H1 (cell line): ENCODE results near the gene LSM2. TPM values are rescaled to one million over a fixed set of nuclear protein-coding genes. Genes with fewer than 3 reads are reported as not detected.
A peak's percentile ranks its signal among the peaks of the same experiment; 100 is the strongest.

Experiments
- CTCF ChIA-PET: fragments of 300-600 bp; sonication (Branson Sonifier 250); formaldehyde crosslinking; loops from one replicate; lab custom pipeline; 2021; ENCODE audit not compliant: partially characterized antibody; lab: Charles Lee
- POLR2A ChIA-PET: fragments of 300-600 bp; sonication (Branson Sonifier 250); formaldehyde crosslinking; loops from one replicate; lab custom pipeline; 2021; ENCODE audit warnings: inconsistent platforms; ENCODE audit not compliant: partially characterized antibody; lab: Charles Lee
- DNase-seq, 2 experiments: peaks; one replicate each; pipeline versions ENCODE4 v3.0.0 to v3.0.0-alpha.2; 2010 to 2022; ENCODE audit warnings: low spot score in 2 of 2, low read depth in 1 of 2, mixed read lengths in 1 of 2
- FAIRE-seq: peaks from 2 replicates; lab custom pipeline; 2011; peaks lifted over from hg19 to GRCh38; lab: Jason Lieb, UNC
- H2AFZ ChIP-seq: 2 replicates; pipeline ENCODE4 v1.8.1; 2012; ENCODE audit warnings: low read length, inconsistent platforms
- H2AK5ac ChIP-seq: 2 replicates; pipeline ENCODE4 v1.6.1; 2013; ENCODE audit warnings: low read depth, low read length
- H2BK120ac ChIP-seq: replicated peaks from 2 replicates; pipeline ENCODE3; 2013; ENCODE audit warnings: low read depth, low read length, inconsistent platforms
- H2BK12ac ChIP-seq: 2 replicates; pipeline ENCODE4 v1.6.1; 2013; ENCODE audit warnings: low read depth, low read length
- H2BK15ac ChIP-seq: 2 replicates; pipeline ENCODE4 v1.6.1; 2013; ENCODE audit warnings: low read length
- H2BK20ac ChIP-seq: 2 replicates; pipeline ENCODE4 v1.6.1; 2013; ENCODE audit warnings: low read length
- H2BK5ac ChIP-seq: 2 replicates; pipeline ENCODE4 v1.6.1; 2013; ENCODE audit warnings: low read depth, low read length
- H3K14ac ChIP-seq: 2 replicates; pipeline ENCODE4 v1.6.1; 2013; ENCODE audit warnings: inconsistent platforms; ENCODE audit not compliant: insufficient read length
- H3K18ac ChIP-seq: 2 replicates; pipeline ENCODE4 v1.6.1; 2013; ENCODE audit warnings: low read length; ENCODE audit errors: extremely low read depth
- H3K23ac ChIP-seq: 2 replicates; pipeline ENCODE4 v1.6.1; 2013; ENCODE audit warnings: inconsistent platforms; ENCODE audit not compliant: insufficient read length
- H3K23me2 ChIP-seq: 2 replicates; pipeline ENCODE4 v1.6.1; 2013; ENCODE audit warnings: low read depth, low read length
- H3K27ac ChIP-seq: 2 replicates; pipeline ENCODE4 v1.6.1; 2011; ENCODE audit warnings: low read depth, low read length, inconsistent platforms
- H3K27me3 ChIP-seq, 4 experiments: replicated peaks in 1 of 4; 1 replicate in 1 of 4; 2 replicates in 3 of 4; pipeline versions ENCODE4 v1.6.1 to v1.8.1; 2011 to 2013; ENCODE audit warnings: low read length in 3 of 4, mild to moderate bottlenecking in 3 of 4, inconsistent platforms in 2 of 4, mixed read lengths in 2 of 4, moderate library complexity in 1 of 4; ENCODE audit not compliant: control insufficient read depth in 3 of 4, insufficient read depth in 3 of 4; ENCODE audit errors: extremely low read depth in 1 of 4
- H3K36me3 ChIP-seq, 4 experiments: 2 replicates each; pipeline versions ENCODE4 v1.6.1 to v1.8.1; 2011 to 2013; ENCODE audit warnings: mild to moderate bottlenecking in 4 of 4, low read length in 3 of 4, moderate library complexity in 2 of 4, control low read depth in 1 of 4, inconsistent platforms in 1 of 4; ENCODE audit not compliant: insufficient read depth in 4 of 4, control insufficient read depth in 2 of 4
- H3K4ac ChIP-seq: replicated peaks from 2 replicates; pipeline ENCODE3; 2013; ENCODE audit warnings: low read length, low read depth, mixed read lengths, inconsistent platforms; ENCODE audit not compliant: insufficient read length
- H3K4me1 ChIP-seq, 4 experiments: replicated peaks in 1 of 4; 1 replicate in 1 of 4; 2 replicates in 3 of 4; pipeline versions ENCODE4 v1.6.1 to v1.8.1; 2011 to 2013; ENCODE audit warnings: low read length in 3 of 4, inconsistent platforms in 2 of 4, mixed read lengths in 1 of 4; ENCODE audit not compliant: insufficient read depth in 4 of 4, control insufficient read depth in 3 of 4
- H3K4me2 ChIP-seq, 2 experiments: 2 replicates each; pipeline versions ENCODE4 v1.6.1 to v1.8.1; 2011 to 2013; ENCODE audit warnings: low read depth in 2 of 2, low read length in 2 of 2, control low read depth in 1 of 2, inconsistent platforms in 1 of 2, mild to moderate bottlenecking in 1 of 2; ENCODE audit not compliant: insufficient read depth in 1 of 2
- H3K4me3 ChIP-seq, 4 experiments: fragments of 200-600, 300-600 bp in 1 of 4; sonication (generic), shearing (Covaris generic), sonication (Bioruptor Twin) in 1 of 4; 2 replicates each; pipeline versions ENCODE4 v1.5.1 to v1.8.1; 2011 to 2016; ENCODE audit warnings: low read length in 4 of 4, low read depth in 3 of 4, control low read depth in 2 of 4, inconsistent platforms in 2 of 4, mild to moderate bottlenecking in 2 of 4, mixed read lengths in 1 of 4, moderate library complexity in 1 of 4; ENCODE audit not compliant: insufficient read depth in 2 of 4; ENCODE audit errors: extremely low read depth in 1 of 4
- H3K56ac ChIP-seq: replicated peaks from 2 replicates; pipeline ENCODE3; 2013; ENCODE audit warnings: low read depth, mild to moderate bottlenecking, mixed read lengths, low read length, inconsistent platforms; ENCODE audit not compliant: insufficient read length
- H3K79me1 ChIP-seq: 2 replicates; pipeline ENCODE4 v1.6.1; 2013; ENCODE audit warnings: low read depth, low read length, control low read depth
- H3K79me2 ChIP-seq, 2 experiments: 2 replicates each; pipeline versions ENCODE4 v1.6.1 to v1.8.1; 2012 to 2013; ENCODE audit warnings: low read length in 2 of 2, mild to moderate bottlenecking in 2 of 2, inconsistent platforms in 1 of 2; ENCODE audit not compliant: insufficient read depth in 2 of 2, control insufficient read depth in 1 of 2
- H3K9ac ChIP-seq, 4 experiments: replicated peaks in 1 of 4; 1 replicate in 1 of 4; 2 replicates in 3 of 4; pipeline versions ENCODE4 v1.6.1 to v1.8.1; 2011 to 2013; ENCODE audit warnings: low read depth in 3 of 4, low read length in 3 of 4, control low read depth in 2 of 4, mild to moderate bottlenecking in 2 of 4, moderate library complexity in 2 of 4, inconsistent platforms in 1 of 4; ENCODE audit errors: extremely low read depth in 1 of 4
- H3K9me3 ChIP-seq, 2 experiments: 2 replicates each; pipeline versions ENCODE4 v1.6.1 to v1.8.1; 2012 to 2013; ENCODE audit warnings: mild to moderate bottlenecking in 2 of 2, moderate library complexity in 2 of 2, control low read depth in 1 of 2, inconsistent platforms in 1 of 2, low read depth in 1 of 2, low read length in 1 of 2, mixed read lengths in 1 of 2; ENCODE audit not compliant: insufficient read depth in 2 of 2
- H4K20me1 ChIP-seq, 2 experiments: replicated peaks in 1 of 2; 2 replicates each; pipeline versions ENCODE3 to v1.8.1; 2011 to 2013; ENCODE audit warnings: inconsistent platforms in 2 of 2, low read length in 2 of 2, mild to moderate bottlenecking in 1 of 2; ENCODE audit not compliant: insufficient read depth in 2 of 2, control insufficient read depth in 1 of 2
- H4K5ac ChIP-seq: 2 replicates; pipeline ENCODE4 v1.6.1; 2013; ENCODE audit warnings: low read length, low read depth, mixed read lengths, inconsistent platforms; ENCODE audit not compliant: insufficient read length
- H4K8ac ChIP-seq: 2 replicates; pipeline ENCODE4 v1.8.0; 2013; ENCODE audit warnings: mild to moderate bottlenecking, moderate library complexity, low read length, inconsistent platforms; ENCODE audit not compliant: insufficient read depth; ENCODE audit errors: extremely low read depth
- H4K91ac ChIP-seq: replicated peaks from 2 replicates; pipeline ENCODE3; 2013; ENCODE audit warnings: low read length, mixed read lengths, inconsistent platforms; ENCODE audit not compliant: insufficient read length
- BACH1 ChIP-seq: IDR thresholded peaks from 2 replicates; pipeline ENCODE4 v1.6.1; 2012; ENCODE audit warnings: low read length, improper control_type of control experiment
- CHD2 ChIP-seq: IDR thresholded peaks from 2 replicates; pipeline ENCODE4 v1.6.1; 2012; ENCODE audit warnings: low read length, improper control_type of control experiment
- NRF1 ChIP-seq: IDR thresholded peaks from 2 replicates; pipeline ENCODE4 v1.6.1; 2011; ENCODE audit warnings: mild to moderate bottlenecking, low read depth, low read length, improper control_type of control experiment
- PHF8 ChIP-seq: fragments of 200-600 bp; sonication (generic); conservative IDR thresholded peaks from 2 replicates; pipeline ENCODE4 v1.7.1; 2012; ENCODE audit warnings: low read depth, mild to moderate bottlenecking, inconsistent platforms, low read length, moderate library complexity
- RFX5 ChIP-seq: IDR thresholded peaks from 2 replicates; pipeline ENCODE4 v1.6.1; 2011; ENCODE audit warnings: low read depth, low read length, improper control_type of control experiment, borderline replicate concordance
- SRF ChIP-seq: IDR thresholded peaks from 2 replicates; pipeline ENCODE4 v1.6.1; 2011; ENCODE audit warnings: mild to moderate bottlenecking, low read depth, low read length, moderate library complexity
- TAF1 ChIP-seq: IDR thresholded peaks from 2 replicates; pipeline ENCODE4 v1.6.1; 2011; ENCODE audit warnings: mild to moderate bottlenecking, low read depth, low read length
- WGBS, 2 experiments: shearing (Covaris generic) in 1 of 2; methylation state at CpG; one replicate each; pipeline versions ENCODE4 v1.1.6 to v1.1.7; 2013 to 2015; ENCODE audit warnings: low lambda C conversion rate in 2 of 2, mixed read lengths in 2 of 2, inconsistent platforms in 1 of 2, low coverage in 1 of 2, missing lambda C conversion rate in 1 of 2; ENCODE audit not compliant: insufficient replicate concordance in 2 of 2, insufficient coverage in 1 of 2, insufficient read length in 1 of 2; ENCODE audit errors: extremely low coverage in 1 of 2, missing lambda C conversion rate in 1 of 2; 5-methylcytosine and 5-hydroxymethylcytosine counted together
- polyA plus RNA-seq, 7 experiments: library from polyadenylated mRNA; depleted of rRNA in 3 of 7; stranded (reverse) in 5 of 7; unstranded in 2 of 7; fragments of >200 nt in 5 of 7; fragments of 200-250 nt in 2 of 7; gene quantifications; 1 replicate in 5 of 7; 2 replicates in 1 of 7; 4 replicates in 1 of 7; pipeline versions ENCODE4 v1.2.1 to v1.2.3, GENCODE V29; 2011 to 2013; ENCODE audit warnings: missing spikeins in 2 of 7, mixed read lengths in 2 of 7
- total RNA-seq: library from RNA; stranded (reverse); fragmentation: NEBNext Ultra II Directional; extraction: Animal tissue kit (Norgen Biotek cat#: 25700); gene quantifications from 2 replicates; pipeline ENCODE4 v1.2.1, GENCODE V29; 2021
- TF ChIP-seq, protein P1 (sequence below): IDR thresholded peaks from 2 replicates; pipeline ENCODE4 v1.6.1; 2011; ENCODE audit warnings: low read depth, mild to moderate bottlenecking, low read length; ENCODE audit not compliant: insufficient read depth
- TF ChIP-seq, protein P2 (sequence below): IDR thresholded peaks from 2 replicates; pipeline ENCODE4 v1.6.1; 2012; ENCODE audit warnings: low read length, inconsistent platforms

Gene LSM2
- total and polyA plus RNA-seq, 2 of the 8 experiments (the other 6 are each of a cell fraction or from before 2014, with no cell fraction given) = 127 to 168 TPM

- peaks cover 0 to 16% (median 1%) of the 10 kb centered on the region in 4 experiments; a peak in 3 of 8 replicates for H3K36me3 ChIP-seq
- 0 out of 2 replicates have a peak overlapping the region, but pooled peaks have one; percentile 12 for H2BK15ac ChIP-seq
- no peaks in the 10 kb centered on the region for H3K79me1 ChIP-seq
- H3K27me3 ChIP-seq = no peaks in the 10 kb centered on the region
- WGBS, 2 experiments = 91% methylated on average over 8 of the region's 8 CpGs; no CpG with 5 or more reads in 1 of the 2 experiments
- POLR2A ChIA-PET = interaction anchor here (0.6 to 1.6 kb wide), 12 partner anchors 10 to 102 kb away, joined by 3 to 12 read pairs (median 3); partner anchors contain the start of genes ABHD16A, C6orf47, CLIC1 and DDAH2
- no peak overlapping the region for H3K4me3 ChIP-seq
- no peak overlapping the region for H3K56ac ChIP-seq
- peaks cover 0 to 11% (median under 1%) of the 10 kb centered on the region in 4 experiments; a peak in 4 of 7 replicates for H3K4me1 ChIP-seq
- H2BK5ac ChIP-seq = peak overlapping the region; percentile 20; the same call in 1 of the 2 replicates
- H3K18ac ChIP-seq = no peak overlapping the region
- 0 out of 2 replicates have a peak overlapping the region, but pooled peaks have one; percentile 32 for H3K27ac ChIP-seq
- FAIRE-seq (no peak), DNase-seq (no peak)
- no peak overlapping the region for H2BK12ac ChIP-seq
- H3K79me2 ChIP-seq = no peaks in the 10 kb centered on the region
- peak overlapping the region in 1 of 2 experiments; percentile 6; a peak in 1 of 4 replicates for H3K4me2 ChIP-seq
- peak overlapping the region; percentile 31 for H4K91ac ChIP-seq
- H3K14ac ChIP-seq = no peak overlapping the region
- H2AFZ ChIP-seq = no peak overlapping the region
- no peak overlapping the region for H3K4ac ChIP-seq
- H2BK120ac ChIP-seq = no peak overlapping the region
- no peak overlapping the region for H3K23ac ChIP-seq
- H2AK5ac ChIP-seq = no peak overlapping the region
- H4K5ac ChIP-seq = no peak overlapping the region
- H3K9ac ChIP-seq = no peak overlapping the region; a peak in 1 of 7 replicates
- CTCF ChIA-PET = interaction anchor here (0.8 to 1.6 kb wide), 9 partner anchors 10 to 133 kb away, joined by 3 to 5 read pairs (median 3); partner anchors contain the start of genes CLIC1 and VWA7
- no peak overlapping the region; the same call in 1 of the 2 replicates for H4K8ac ChIP-seq
- H2BK20ac ChIP-seq = no peak overlapping the region
- H3K9me3 ChIP-seq = no peaks in the 10 kb centered on the region
- peaks cover 3% of the 10 kb centered on the region; the same call in 1 of the 2 replicates for H3K23me2 ChIP-seq
- H4K20me1 ChIP-seq = no peaks in the 10 kb centered on the region
- TF ChIP-seq, protein P1, sequence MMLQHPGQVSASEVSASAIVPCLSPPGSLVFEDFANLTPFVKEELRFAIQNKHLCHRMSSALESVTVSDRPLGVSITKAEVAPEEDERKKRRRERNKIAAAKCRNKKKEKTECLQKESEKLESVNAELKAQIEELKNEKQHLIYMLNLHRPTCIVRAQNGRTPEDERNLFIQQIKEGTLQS = no peak
- TF ChIP-seq NRF1 (no peak), TAF1 (no peak), CHD2 (no peak), PHF8 (no peak), RFX5 (no peak), SRF (no peak), BACH1 (no peak)
- TF ChIP-seq, protein P2, sequence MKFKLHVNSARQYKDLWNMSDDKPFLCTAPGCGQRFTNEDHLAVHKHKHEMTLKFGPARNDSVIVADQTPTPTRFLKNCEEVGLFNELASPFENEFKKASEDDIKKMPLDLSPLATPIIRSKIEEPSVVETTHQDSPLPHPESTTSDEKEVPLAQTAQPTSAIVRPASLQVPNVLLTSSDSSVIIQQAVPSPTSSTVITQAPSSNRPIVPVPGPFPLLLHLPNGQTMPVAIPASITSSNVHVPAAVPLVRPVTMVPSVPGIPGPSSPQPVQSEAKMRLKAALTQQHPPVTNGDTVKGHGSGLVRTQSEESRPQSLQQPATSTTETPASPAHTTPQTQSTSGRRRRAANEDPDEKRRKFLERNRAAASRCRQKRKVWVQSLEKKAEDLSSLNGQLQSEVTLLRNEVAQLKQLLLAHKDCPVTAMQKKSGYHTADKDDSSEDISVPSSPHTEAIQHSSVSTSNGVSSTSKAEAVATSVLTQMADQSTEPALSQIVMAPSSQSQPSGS = no peak
Measured at GRCh38 chr6:31762878-31763618, 43.7 kb downstream of the LSM2 start.
